Chondrocyte (in vitro differentiated cells): ENCODE measurements around the gene VPS13D. TPM values are rescaled to one million over a fixed set of nuclear protein-coding genes. Genes with fewer than 3 reads are reported as not detected.

Experiments used
- DNase-seq: peaks from one replicate; pipeline ENCODE4 v3.0.0; 2021; ENCODE audit warnings: mixed read lengths, low spot score
- H3K27ac Mint-ChIP-seq: one replicate; pipeline ENCODE4 v1.8.0; 2021; ENCODE audit warnings: mild to moderate bottlenecking, moderate library complexity, mixed read lengths; ENCODE audit not compliant: unreplicated experiment
- H3K27me3 Mint-ChIP-seq: 2 replicates; pipeline ENCODE4 v1.8.0; 2021; ENCODE audit warnings: low read depth, mixed read lengths
- H3K36me3 Mint-ChIP-seq: 2 replicates; pipeline ENCODE4 v1.8.0; 2021; ENCODE audit warnings: low read depth, mixed read lengths
- H3K4me1 Mint-ChIP-seq: 2 replicates; pipeline ENCODE4 v1.8.0; 2021; ENCODE audit warnings: low read depth, mild to moderate bottlenecking, mixed read lengths
- H3K4me3 Mint-ChIP-seq: one replicate; pipeline ENCODE4 v1.8.0; 2021; ENCODE audit warnings: mild to moderate bottlenecking, moderate library complexity, mixed read lengths; ENCODE audit not compliant: unreplicated experiment
- H3K9me3 Mint-ChIP-seq: 2 replicates; pipeline ENCODE4 v1.8.0; 2021; ENCODE audit warnings: low read depth, mixed read lengths
- total RNA-seq: library from RNA; stranded (reverse); gene quantifications from 3 replicates; pipeline ENCODE4 v1.2.1, GENCODE V29; 2021
- TF ChIP-seq, protein P1 (sequence below): fragments of 200-600 bp; sonication (generic); IDR thresholded peaks from 2 replicates; pipeline ENCODE4 v1.5.0; 2021; ENCODE audit warnings: antibody characterized with exemption, mild to moderate bottlenecking, moderate library complexity

The VPS13D gene
- total RNA-seq, 1 donor from 2014 or later = 40.0 TPM

DNA sequence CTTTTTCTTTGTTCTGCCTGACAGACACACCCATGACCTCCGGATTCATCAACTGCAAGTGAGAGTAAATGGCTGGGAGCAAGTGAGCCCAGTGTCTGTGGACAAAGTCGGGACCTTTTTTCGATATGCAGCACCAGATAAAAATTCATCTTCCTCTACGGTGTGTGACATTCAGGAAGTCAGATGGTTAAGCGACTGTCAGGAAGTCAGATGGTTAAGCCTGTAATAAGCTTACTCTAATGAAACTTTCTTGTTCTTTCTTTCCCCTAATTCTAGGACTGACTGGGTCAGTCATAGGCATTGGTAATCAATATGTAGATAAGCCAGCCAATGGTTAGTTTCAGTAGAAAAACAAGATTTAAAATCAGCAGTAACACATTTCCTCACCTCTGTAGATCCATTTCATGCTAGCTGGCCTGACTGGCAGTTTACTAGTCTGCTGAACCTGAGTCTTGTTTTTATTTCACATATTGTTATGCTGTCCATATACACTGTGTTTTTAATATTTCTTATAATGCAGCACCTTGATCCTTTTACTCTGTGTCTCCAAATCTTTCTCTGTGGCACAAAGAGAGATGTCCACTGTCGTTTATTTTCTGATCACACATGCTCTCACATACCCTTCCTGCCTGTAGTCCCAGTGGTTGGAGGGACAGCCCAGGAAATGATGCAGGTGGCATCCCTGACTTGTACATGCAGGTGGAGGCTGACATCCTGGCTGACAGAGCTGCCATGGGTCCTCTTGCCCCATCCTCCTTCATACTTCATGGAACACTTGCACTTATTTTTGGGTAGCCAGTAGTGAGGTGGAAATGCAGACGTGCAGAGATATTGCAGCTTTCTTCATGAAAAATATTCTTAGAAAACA lies 115.8 kb downstream of the VPS13D start:
- no peaks in the 10 kb centered on the region for H3K27me3 Mint-ChIP-seq
- peaks cover 34% of the 10 kb centered on the region for H3K4me1 Mint-ChIP-seq
- H3K36me3 Mint-ChIP-seq = peaks cover 49% of the 10 kb centered on the region
- TF ChIP-seq, protein P1, sequence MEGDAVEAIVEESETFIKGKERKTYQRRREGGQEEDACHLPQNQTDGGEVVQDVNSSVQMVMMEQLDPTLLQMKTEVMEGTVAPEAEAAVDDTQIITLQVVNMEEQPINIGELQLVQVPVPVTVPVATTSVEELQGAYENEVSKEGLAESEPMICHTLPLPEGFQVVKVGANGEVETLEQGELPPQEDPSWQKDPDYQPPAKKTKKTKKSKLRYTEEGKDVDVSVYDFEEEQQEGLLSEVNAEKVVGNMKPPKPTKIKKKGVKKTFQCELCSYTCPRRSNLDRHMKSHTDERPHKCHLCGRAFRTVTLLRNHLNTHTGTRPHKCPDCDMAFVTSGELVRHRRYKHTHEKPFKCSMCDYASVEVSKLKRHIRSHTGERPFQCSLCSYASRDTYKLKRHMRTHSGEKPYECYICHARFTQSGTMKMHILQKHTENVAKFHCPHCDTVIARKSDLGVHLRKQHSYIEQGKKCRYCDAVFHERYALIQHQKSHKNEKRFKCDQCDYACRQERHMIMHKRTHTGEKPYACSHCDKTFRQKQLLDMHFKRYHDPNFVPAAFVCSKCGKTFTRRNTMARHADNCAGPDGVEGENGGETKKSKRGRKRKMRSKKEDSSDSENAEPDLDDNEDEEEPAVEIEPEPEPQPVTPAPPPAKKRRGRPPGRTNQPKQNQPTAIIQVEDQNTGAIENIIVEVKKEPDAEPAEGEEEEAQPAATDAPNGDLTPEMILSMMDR = no peak
- H3K27ac Mint-ChIP-seq = no peak overlapping the region
- no peak for DNase-seq
- H3K9me3 Mint-ChIP-seq = peaks cover 13% of the 10 kb centered on the region
- no peak overlapping the region for H3K4me3 Mint-ChIP-seq

DNA sequence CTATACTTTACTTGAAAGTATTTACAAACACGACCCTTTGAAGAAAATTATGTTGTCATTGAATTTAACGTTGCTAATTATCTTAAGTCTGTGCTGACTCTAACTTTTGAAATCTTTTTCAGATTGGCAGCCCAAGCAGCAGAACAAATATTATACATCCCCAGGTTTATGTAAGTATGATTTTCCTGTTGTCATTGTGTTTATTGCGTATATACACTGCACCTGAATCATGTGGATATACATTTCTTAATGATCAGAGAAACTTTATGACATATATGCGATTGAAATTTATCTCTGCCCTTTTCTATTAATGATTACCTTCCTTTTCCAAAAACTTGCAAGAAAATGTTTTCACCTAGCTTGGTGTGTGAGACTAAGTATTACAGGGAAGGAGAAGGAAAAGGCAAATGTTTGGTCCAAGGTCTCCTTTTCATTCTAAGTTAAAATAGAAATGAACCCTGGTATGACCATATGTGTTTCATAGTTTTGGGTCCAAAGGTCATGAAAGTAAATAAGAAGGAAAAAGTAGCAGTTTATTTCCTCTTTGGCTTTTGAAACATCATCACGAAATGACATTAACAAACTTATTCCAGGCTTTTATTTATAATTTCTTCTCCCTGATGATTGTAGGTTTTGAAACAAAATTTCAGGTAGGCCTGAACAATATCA lies 116.8 kb downstream of the VPS13D start:
- peaks cover 54% of the 10 kb centered on the region for H3K36me3 Mint-ChIP-seq
- no peak overlapping the region for H3K4me3 Mint-ChIP-seq
- H3K4me1 Mint-ChIP-seq = peaks cover 28% of the 10 kb centered on the region
- peaks cover 18% of the 10 kb centered on the region for H3K9me3 Mint-ChIP-seq
- no peak overlapping the region for H3K27ac Mint-ChIP-seq
- DNase-seq = no peak
- no peaks in the 10 kb centered on the region for H3K27me3 Mint-ChIP-seq
- TF ChIP-seq, protein P1 = no peak

DNA sequence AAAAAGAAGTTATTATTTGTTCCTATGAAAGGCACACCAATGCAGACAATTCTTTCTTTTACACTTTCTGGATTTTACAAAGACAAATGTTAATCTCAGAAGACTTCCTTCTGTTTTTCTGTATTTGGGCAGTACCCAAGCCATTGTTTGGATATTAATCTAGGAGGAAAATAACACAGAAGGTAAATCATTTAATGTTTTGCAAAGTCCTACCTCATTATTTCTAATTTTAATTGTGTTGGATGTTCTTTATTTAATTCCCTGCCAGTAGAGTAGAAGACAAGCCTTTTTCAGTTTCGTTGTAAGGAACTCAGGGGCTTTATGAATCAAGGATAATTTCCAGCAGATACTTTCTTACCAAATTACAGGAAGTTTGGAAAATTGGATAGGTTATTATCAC lies 118.3 kb downstream of the VPS13D start:
- Mint-ChIP-seq H3K4me1 (peaks cover 16% of the 10 kb centered on the region), H3K36me3 (peaks cover 56% of the 10 kb centered on the region), H3K9me3 (peaks cover 18% of the 10 kb centered on the region), H3K27ac (no peak overlapping the region), H3K4me3 (no peak overlapping the region), H3K27me3 (no peaks in the 10 kb centered on the region)
- TF ChIP-seq, protein P1 = no peak
- DNase-seq = no peak

DNA sequence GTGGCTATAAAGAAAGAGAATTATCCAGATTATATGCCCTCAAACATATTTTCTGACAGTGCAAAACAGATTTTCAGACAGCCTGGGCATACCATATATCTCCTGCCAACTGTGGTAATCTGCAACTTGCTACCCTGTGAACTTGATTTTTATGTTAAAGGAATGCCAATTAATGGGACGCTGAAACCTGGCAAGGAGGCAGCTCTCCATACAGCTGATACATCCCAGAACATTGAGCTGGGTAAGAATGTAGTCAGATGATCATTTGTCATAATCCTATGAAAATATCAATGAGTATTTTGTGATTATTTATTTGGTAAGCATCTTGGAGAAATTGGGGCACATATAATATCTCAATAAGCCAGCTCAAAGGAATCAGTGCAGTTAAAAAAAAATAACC lies 124.2 kb downstream of the VPS13D start:
- H3K4me1 Mint-ChIP-seq = peaks cover 43% of the 10 kb centered on the region
- no peaks in the 10 kb centered on the region for H3K27me3 Mint-ChIP-seq
- H3K9me3 Mint-ChIP-seq = peaks cover 18% of the 10 kb centered on the region
- peaks cover 39% of the 10 kb centered on the region for H3K36me3 Mint-ChIP-seq
- DNase-seq = no peak
- TF ChIP-seq, protein P1 = no peak
- no peak overlapping the region for H3K27ac Mint-ChIP-seq
- H3K4me3 Mint-ChIP-seq = no peak overlapping the region

DNA sequence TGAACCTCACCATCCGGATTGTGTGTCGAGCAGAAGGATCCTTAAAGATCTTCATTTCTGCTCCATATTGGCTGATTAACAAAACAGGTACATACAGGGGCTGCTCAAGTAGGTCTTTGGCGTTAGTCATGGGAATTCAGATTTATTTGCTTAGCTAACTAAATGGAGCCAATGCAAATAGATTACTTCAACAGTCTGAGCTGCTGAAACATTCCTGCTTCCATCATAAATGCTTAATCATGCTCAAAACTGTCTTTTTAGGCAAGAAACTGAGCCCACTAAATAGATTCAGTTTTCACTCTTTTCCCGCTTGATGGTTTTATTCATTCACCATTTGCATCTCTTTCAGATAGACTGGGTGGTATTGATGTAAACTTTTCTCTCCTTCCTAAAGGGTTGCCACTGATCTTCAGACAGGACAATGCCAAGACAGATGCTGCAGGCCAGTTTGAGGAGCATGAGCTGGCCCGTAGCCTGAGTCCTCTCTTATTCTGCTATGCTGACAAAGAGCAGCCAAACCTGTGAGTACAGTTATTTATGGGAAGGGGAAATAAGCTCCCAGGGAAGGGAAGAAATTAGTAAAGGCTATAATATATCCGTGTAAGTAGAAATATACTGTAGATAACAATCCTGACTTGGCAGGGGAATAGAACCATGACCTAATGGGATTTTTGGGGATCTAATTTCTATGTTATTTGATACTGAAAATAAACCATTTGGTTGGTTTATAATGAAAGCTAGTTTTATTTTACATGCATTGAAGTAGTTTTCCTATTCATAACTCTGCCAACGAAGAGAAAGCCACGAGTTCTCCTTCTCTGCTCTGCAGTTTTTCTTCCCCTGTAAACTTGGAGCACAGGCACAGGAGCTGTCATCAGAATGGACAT lies 126.4 kb downstream of the VPS13D start:
- H3K27me3 Mint-ChIP-seq = no peaks in the 10 kb centered on the region
- H3K4me1 Mint-ChIP-seq = peaks cover 48% of the 10 kb centered on the region
- no peaks in the 10 kb centered on the region for H3K9me3 Mint-ChIP-seq
- peak overlapping the region; percentile 91 for H3K27ac Mint-ChIP-seq
- peaks cover 28% of the 10 kb centered on the region for H3K36me3 Mint-ChIP-seq
- peak overlapping the region; percentile 31 for H3K4me3 Mint-ChIP-seq
- DNase-seq = no peak
- TF ChIP-seq, protein P1 = no peak
